Neural cell (in vitro differentiated cells): ENCODE results near the gene ADARB1.

Experiments
- EP300 ChIP-seq: fragments of 450-650 bp; conservative IDR thresholded peaks from 2 replicates; pipeline ENCODE4 v1.6.1; 2014; ENCODE audit warnings: antibody characterized with exemption, mild to moderate bottlenecking, moderate library complexity; ENCODE audit not compliant: poor library complexity, severe bottlenecking
- EZH2 ChIP-seq: fragments of 200-600, 300-800 bp; shearing (Covaris generic), sonication (generic); IDR thresholded peaks from 2 replicates; pipeline ENCODE4 v1.6.1; 2014; ENCODE audit warnings: antibody characterized with exemption, low read length, borderline replicate concordance, mild to moderate bottlenecking; ENCODE audit not compliant: insufficient read depth, poor library complexity, severe bottlenecking
- MXI1 ChIP-seq: fragments of 450-650 bp; conservative IDR thresholded peaks from 2 replicates; pipeline ENCODE4 v1.6.1; 2014; ENCODE audit warnings: antibody characterized with exemption, mild to moderate bottlenecking; ENCODE audit not compliant: poor library complexity, severe bottlenecking
- POLR2AphosphoS5 ChIP-seq: IDR thresholded peaks from 2 replicates; pipeline ENCODE4 v1.6.1; 2012
- RAD21 ChIP-seq: fragments of 450-650 bp; conservative IDR thresholded peaks from 2 replicates; pipeline ENCODE4 v1.6.1; 2014; ENCODE audit warnings: antibody characterized with exemption, mild to moderate bottlenecking, moderate library complexity
- TAF1 ChIP-seq: IDR thresholded peaks from 2 replicates; pipeline ENCODE4 v1.6.1; 2012; ENCODE audit warnings: low read depth
- TF ChIP-seq, protein P1 (sequence below): fragments of 450-650 bp; IDR thresholded peaks from 2 replicates; pipeline ENCODE4 v1.5.1; 2014; ENCODE audit warnings: antibody characterized with exemption, mild to moderate bottlenecking, moderate library complexity; ENCODE audit not compliant: poor library complexity, severe bottlenecking
- TF ChIP-seq, protein P2 (sequence below): IDR thresholded peaks from 2 replicates; pipeline ENCODE4 v1.6.1; 2012; ENCODE audit warnings: borderline replicate concordance

DNA sequence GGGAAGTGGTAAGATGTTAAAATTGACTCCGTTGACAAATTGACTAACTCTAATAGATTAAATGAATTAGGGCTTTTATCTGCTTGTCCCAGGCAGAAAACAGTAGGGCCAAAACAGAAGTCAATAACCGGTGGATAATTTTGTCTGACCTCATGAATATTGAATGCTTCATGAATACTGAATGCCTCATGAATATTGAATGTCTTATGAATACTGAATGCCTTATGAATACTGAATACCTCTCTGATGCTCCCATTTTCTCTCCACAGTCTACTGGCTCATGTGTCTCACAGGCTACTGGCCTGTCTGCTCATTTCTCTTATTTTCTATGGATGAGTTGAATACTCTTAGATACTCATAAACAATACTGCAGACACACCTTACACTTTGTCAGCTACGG, 157.3 kb downstream of the ADARB1 start:
- TF ChIP-seq, protein P1, sequence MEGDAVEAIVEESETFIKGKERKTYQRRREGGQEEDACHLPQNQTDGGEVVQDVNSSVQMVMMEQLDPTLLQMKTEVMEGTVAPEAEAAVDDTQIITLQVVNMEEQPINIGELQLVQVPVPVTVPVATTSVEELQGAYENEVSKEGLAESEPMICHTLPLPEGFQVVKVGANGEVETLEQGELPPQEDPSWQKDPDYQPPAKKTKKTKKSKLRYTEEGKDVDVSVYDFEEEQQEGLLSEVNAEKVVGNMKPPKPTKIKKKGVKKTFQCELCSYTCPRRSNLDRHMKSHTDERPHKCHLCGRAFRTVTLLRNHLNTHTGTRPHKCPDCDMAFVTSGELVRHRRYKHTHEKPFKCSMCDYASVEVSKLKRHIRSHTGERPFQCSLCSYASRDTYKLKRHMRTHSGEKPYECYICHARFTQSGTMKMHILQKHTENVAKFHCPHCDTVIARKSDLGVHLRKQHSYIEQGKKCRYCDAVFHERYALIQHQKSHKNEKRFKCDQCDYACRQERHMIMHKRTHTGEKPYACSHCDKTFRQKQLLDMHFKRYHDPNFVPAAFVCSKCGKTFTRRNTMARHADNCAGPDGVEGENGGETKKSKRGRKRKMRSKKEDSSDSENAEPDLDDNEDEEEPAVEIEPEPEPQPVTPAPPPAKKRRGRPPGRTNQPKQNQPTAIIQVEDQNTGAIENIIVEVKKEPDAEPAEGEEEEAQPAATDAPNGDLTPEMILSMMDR: no peak
- TF ChIP-seq EZH2 (no peak), RAD21 (no peak), EP300 (no peak), POLR2AphosphoS5 (no peak), TAF1 (no peak), MXI1 (no peak)
- TF ChIP-seq, protein P2, sequence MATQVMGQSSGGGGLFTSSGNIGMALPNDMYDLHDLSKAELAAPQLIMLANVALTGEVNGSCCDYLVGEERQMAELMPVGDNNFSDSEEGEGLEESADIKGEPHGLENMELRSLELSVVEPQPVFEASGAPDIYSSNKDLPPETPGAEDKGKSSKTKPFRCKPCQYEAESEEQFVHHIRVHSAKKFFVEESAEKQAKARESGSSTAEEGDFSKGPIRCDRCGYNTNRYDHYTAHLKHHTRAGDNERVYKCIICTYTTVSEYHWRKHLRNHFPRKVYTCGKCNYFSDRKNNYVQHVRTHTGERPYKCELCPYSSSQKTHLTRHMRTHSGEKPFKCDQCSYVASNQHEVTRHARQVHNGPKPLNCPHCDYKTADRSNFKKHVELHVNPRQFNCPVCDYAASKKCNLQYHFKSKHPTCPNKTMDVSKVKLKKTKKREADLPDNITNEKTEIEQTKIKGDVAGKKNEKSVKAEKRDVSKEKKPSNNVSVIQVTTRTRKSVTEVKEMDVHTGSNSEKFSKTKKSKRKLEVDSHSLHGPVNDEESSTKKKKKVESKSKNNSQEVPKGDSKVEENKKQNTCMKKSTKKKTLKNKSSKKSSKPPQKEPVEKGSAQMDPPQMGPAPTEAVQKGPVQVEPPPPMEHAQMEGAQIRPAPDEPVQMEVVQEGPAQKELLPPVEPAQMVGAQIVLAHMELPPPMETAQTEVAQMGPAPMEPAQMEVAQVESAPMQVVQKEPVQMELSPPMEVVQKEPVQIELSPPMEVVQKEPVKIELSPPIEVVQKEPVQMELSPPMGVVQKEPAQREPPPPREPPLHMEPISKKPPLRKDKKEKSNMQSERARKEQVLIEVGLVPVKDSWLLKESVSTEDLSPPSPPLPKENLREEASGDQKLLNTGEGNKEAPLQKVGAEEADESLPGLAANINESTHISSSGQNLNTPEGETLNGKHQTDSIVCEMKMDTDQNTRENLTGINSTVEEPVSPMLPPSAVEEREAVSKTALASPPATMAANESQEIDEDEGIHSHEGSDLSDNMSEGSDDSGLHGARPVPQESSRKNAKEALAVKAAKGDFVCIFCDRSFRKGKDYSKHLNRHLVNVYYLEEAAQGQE: no peak
